Panc1 (cell line): ENCODE results near the gene TSC22D3. TPM values are rescaled to one million over a fixed set of nuclear protein-coding genes. Genes with fewer than 3 reads are reported as not detected.

Source experiments
- ATAC-seq: fragments of 200-7000 bp; cut with Tn5 transposase; 2 replicates; pipeline ENCODE4 v1.9.1; 2020; ENCODE audit warnings: mild to moderate bottlenecking, moderate library complexity
- BruUV-seq: library from RNA; stranded (reverse); fragments of 400-500 nt; replicated peaks from 2 replicates; lab custom pipeline; 2021; lab: Mats Ljungman, UMichigan
- CTCF ChIA-PET: fragments of 300-600 bp; sonication (Branson Sonifier 250); formaldehyde crosslinking; loops from one replicate; lab custom pipeline; 2022; ENCODE audit warnings: antibody characterized with exemption; lab: Charles Lee
- POLR2A ChIA-PET: fragments of 300-600 bp; sonication (Branson Sonifier 250); formaldehyde crosslinking; loops from one replicate; lab custom pipeline; 2022; ENCODE audit warnings: antibody characterized with exemption; lab: Charles Lee
- DNase-seq: peaks from one replicate; pipeline ENCODE4 v3.0.0-alpha.2; 2010; ENCODE audit warnings: low read depth, low spot score
- H3K27ac ChIP-seq: 2 replicates; pipeline ENCODE4 v1.5.1; 2011; ENCODE audit warnings: mild to moderate bottlenecking, low read length, inconsistent platforms
- H3K27me3 ChIP-seq: fragments of 200-500 bp; sonication (Bioruptor generic); 2 replicates; pipeline ENCODE4 v1.6.0; 2014; ENCODE audit warnings: low read length, inconsistent platforms; ENCODE audit not compliant: control insufficient read depth, insufficient read depth
- H3K36me3 ChIP-seq: fragments of 200-500 bp; sonication (Bioruptor generic); 2 replicates; pipeline ENCODE4 v1.5.1; 2014; ENCODE audit warnings: inconsistent platforms, mild to moderate bottlenecking, low read length, moderate library complexity; ENCODE audit not compliant: control insufficient read depth, insufficient read depth
- H3K4me1 ChIP-seq: 2 replicates; pipeline ENCODE4 v1.5.1; 2011; ENCODE audit warnings: inconsistent platforms, mild to moderate bottlenecking, low read length, moderate library complexity; ENCODE audit not compliant: control insufficient read depth, insufficient read depth
- H3K4me3 ChIP-seq, 2 experiments: 2 replicates each; pipeline ENCODE4 v1.5.1; 2011 to 2012; ENCODE audit warnings: low read depth in 2 of 2, low read length in 2 of 2, mild to moderate bottlenecking in 2 of 2, inconsistent platforms in 1 of 2, moderate library complexity in 1 of 2
- H3K9me3 ChIP-seq: fragments of 200-500 bp; sonication (Bioruptor generic); 2 replicates; pipeline ENCODE4 v1.5.1; 2014; ENCODE audit warnings: low read depth, mild to moderate bottlenecking, inconsistent platforms, low read length, moderate library complexity; ENCODE audit not compliant: control insufficient read depth, insufficient read depth
- CTCF ChIP-seq: fragments of 450-650 bp; IDR thresholded peaks from 2 replicates; pipeline ENCODE4 v1.5.1; 2017; ENCODE audit warnings: mild to moderate bottlenecking
- SIN3A ChIP-seq: IDR thresholded peaks from 2 replicates; pipeline ENCODE4 v1.6.1; 2012; ENCODE audit warnings: low read depth, mild to moderate bottlenecking, low read length, moderate library complexity, borderline replicate concordance; ENCODE audit not compliant: insufficient read depth
- in situ Hi-C: cut with HindIII; loops from 2 replicates; pipeline ENCODE4 v1.10.0; 2016; ENCODE audit warnings: low sequenced_read_pairs, low pct_unique_long_range_greater_than_20kb
- intact Hi-C: fragments of 100-400 bp; cut with micrococcal nuclease; formaldehyde crosslinking; loops from one replicate; pipeline ENCODE4 v1.10.0; 2022; ENCODE audit not compliant: unreplicated experiment
- total RNA-seq: library from RNA; stranded (reverse); gene quantifications from one replicate; pipeline ENCODE4 v1.2.1, GENCODE V29; 2021; ENCODE audit not compliant: unreplicated experiment
- TF ChIP-seq, protein P1 (sequence below), 2 experiments: IDR thresholded peaks; 2 replicates each; pipeline ENCODE4 v1.6.1; 2011 to 2012; ENCODE audit warnings: low read depth in 2 of 2, control low read depth in 1 of 2, low read length in 1 of 2, mild to moderate bottlenecking in 1 of 2, moderate library complexity in 1 of 2; ENCODE audit not compliant: insufficient read depth in 1 of 2

Gene TSC22D3
- total RNA-seq, 1 experiment from 2014 or later: 7.2 TPM

GRCh38 chrX:107726816-107727534 is 48.6 kb downstream of the TSC22D3 start:
- ATAC-seq (no peak), DNase-seq (no peak)
- in situ Hi-C loops: no loop called here
- CTCF ChIA-PET: no interaction called here
- Histone ChIP-seq H3K4me1 (peaks cover 8% of the 10 kb centered on the region; the same call in 1 of the 2 replicates), H3K27ac (no peak overlapping the region), H3K27me3 (no peaks in the 10 kb centered on the region), H3K9me3 (no peaks in the 10 kb centered on the region), H3K36me3 (no peaks in the 10 kb centered on the region), H3K4me3 (no peak overlapping the region)
- BruUV-seq: no TSS peak
- TF ChIP-seq, protein P1, sequence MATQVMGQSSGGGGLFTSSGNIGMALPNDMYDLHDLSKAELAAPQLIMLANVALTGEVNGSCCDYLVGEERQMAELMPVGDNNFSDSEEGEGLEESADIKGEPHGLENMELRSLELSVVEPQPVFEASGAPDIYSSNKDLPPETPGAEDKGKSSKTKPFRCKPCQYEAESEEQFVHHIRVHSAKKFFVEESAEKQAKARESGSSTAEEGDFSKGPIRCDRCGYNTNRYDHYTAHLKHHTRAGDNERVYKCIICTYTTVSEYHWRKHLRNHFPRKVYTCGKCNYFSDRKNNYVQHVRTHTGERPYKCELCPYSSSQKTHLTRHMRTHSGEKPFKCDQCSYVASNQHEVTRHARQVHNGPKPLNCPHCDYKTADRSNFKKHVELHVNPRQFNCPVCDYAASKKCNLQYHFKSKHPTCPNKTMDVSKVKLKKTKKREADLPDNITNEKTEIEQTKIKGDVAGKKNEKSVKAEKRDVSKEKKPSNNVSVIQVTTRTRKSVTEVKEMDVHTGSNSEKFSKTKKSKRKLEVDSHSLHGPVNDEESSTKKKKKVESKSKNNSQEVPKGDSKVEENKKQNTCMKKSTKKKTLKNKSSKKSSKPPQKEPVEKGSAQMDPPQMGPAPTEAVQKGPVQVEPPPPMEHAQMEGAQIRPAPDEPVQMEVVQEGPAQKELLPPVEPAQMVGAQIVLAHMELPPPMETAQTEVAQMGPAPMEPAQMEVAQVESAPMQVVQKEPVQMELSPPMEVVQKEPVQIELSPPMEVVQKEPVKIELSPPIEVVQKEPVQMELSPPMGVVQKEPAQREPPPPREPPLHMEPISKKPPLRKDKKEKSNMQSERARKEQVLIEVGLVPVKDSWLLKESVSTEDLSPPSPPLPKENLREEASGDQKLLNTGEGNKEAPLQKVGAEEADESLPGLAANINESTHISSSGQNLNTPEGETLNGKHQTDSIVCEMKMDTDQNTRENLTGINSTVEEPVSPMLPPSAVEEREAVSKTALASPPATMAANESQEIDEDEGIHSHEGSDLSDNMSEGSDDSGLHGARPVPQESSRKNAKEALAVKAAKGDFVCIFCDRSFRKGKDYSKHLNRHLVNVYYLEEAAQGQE (IDR thresholded peaks at IDR 0.05; ENCODE audit: insufficient read depth in 1 of 2, low read depth in 2 of 2, low read length in 1 of 2): no peak
- intact Hi-C loops: no loop called here
- POLR2A ChIA-PET: interaction anchor here (0.6 kb wide), 1 partner anchor 11 kb away, joined by 3 read pairs; no protein-coding TSS in a partner anchor

DNA sequence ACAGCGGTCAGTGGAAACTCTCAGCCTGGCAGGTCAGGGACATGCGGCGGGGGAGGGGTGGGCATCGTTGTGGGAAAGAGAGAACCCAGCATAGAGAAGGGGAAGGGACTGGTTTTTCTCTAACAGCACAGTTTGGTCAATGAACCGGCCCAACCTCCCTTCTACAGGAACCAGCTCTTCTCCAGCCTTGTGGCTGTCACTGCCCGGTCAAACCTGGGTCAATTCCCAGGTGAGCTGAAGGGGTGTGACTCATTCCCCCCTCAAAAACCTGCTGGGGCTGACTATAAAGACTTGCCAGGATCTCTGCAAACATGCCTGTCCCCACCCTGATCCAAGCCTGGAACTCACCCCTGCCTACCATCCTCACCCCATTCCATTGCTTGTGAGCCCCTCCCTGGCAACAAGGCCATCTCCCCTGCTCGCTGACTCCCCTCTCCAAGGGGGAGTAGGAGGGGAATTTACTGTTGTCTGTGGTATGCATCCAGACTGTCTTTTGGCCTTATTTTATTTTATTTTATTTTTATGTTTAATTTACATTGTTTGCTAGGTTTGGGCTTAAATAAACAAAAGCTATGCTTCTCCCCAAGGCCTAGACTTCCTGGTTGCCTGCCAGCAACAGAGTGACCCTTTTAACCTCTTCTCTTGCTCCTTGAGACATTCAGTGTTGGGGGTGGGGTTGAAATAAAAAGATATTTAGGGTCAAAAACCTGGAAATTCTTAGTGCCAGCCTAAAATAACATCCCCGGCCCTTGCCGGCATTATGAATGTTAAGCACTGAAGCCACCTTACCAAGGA is 49.6 kb downstream of the TSC22D3 start:
- no peak overlapping the region for H3K4me3 ChIP-seq
- ATAC-seq (no peak), DNase-seq (no peak)
- intact Hi-C loops (no loop called here), in situ Hi-C loops (no loop called here)
- no peaks in the 10 kb centered on the region for H3K9me3 ChIP-seq
- peaks cover 8% of the 10 kb centered on the region; the same call in 1 of the 2 replicates for H3K4me1 ChIP-seq
- BruUV-seq: no TSS peak
- no peak for TF ChIP-seq SIN3A
- no peak for TF ChIP-seq CTCF
- TF ChIP-seq, protein P1 (IDR thresholded peaks at IDR 0.05; ENCODE audit: insufficient read depth in 1 of 2, low read depth in 2 of 2, low read length in 1 of 2): no peak
- ChIA-PET CTCF (no interaction called here), POLR2A (interaction anchor here (0.6 kb wide), 1 partner anchor 12 kb away, joined by 3 read pairs; no protein-coding TSS in a partner anchor)
- no peak overlapping the region for H3K27ac ChIP-seq
- H3K27me3 ChIP-seq: no peaks in the 10 kb centered on the region
- no peaks in the 10 kb centered on the region for H3K36me3 ChIP-seq
